ENCODE data around the gene OTP. TPM values are rescaled to one million over a fixed set of nuclear protein-coding genes. Genes with fewer than 3 reads are reported as not detected.

The OTP gene
- polyA plus RNA-seq (2013, experiment 1 of 2; ENCODE audit: insufficient read length) = not detected
- not detected for polyA plus RNA-seq (2013, experiment 2 of 2; ENCODE audit: insufficient read length)

GRCh38 chr5:77637998-77638762 is at the start of gene OTP:
TSS of gene OTP (minus strand) at chr5:77638713. CDS start at chr5:77638549, 164 bp downstream.
- no peak for DNase-seq

- DNase-seq = peak; percentile 8
These were observed 44.7 kb upstream of the OTP start for GRCh38 chr5:77683171-77683732.

GRCh38 chr5:77670526-77670925 is 32.0 kb upstream of the OTP start:
- DNase-seq = no peak

GRCh38 chr5:77669677-77670076 is 31.2 kb upstream of the OTP start:
- DNase-seq = no peak

- peak; percentile 45 for DNase-seq
These were observed 24.8 kb upstream of the OTP start for GRCh38 chr5:77663090-77663863.

- DNase-seq = no peak
These were observed 24.1 kb upstream of the OTP start for GRCh38 chr5:77662635-77663034.

- DNase-seq = no peak
These were observed 20.1 kb upstream of the OTP start for GRCh38 chr5:77658662-77659061.

GRCh38 chr5:77651343-77651742 is 12.8 kb upstream of the OTP start:
- no peak for DNase-seq

GRCh38 chr5:77650686-77651085 is 12.2 kb upstream of the OTP start:
- no peak for DNase-seq

GRCh38 chr5:77649776-77650175 is 11.3 kb upstream of the OTP start:
- no peak for DNase-seq

- no peak for DNase-seq
These were observed 7.6 kb upstream of the OTP start for GRCh38 chr5:77645995-77646639.

GRCh38 chr5:77645158-77645994 is 6.9 kb upstream of the OTP start:
- no peak for DNase-seq

- no peak for DNase-seq
These were observed 6.1 kb upstream of the OTP start for GRCh38 chr5:77644371-77645157.

GRCh38 chr5:77643654-77644370 is 5.3 kb upstream of the OTP start:
- DNase-seq = no peak

- DNase-seq = no peak
These were observed 4.5 kb upstream of the OTP start for GRCh38 chr5:77642738-77643653.

- no peak for DNase-seq
These were observed 3.6 kb upstream of the OTP start for GRCh38 chr5:77641963-77642737.

GRCh38 chr5:77641397-77641943 is 3.0 kb upstream of the OTP start:
- DNase-seq = no peak

Data from fibroblast of skin of abdomen (primary cell).